Vagina (tissue), 2 donors: ENCODE results near the gene ADAMTS14.

Experiments used
- CTCF ChIP-seq, 3 experiments: fragments of 450-650 bp in 2 of 3; fragments of 200-600 bp in 1 of 3; sonication (generic) in 1 of 3; IDR thresholded peaks; one replicate each; pipeline ENCODE4 v1.5.1; 2017 to 2019; ENCODE audit warnings: antibody characterized with exemption in 3 of 3, mild to moderate bottlenecking in 2 of 3, moderate library complexity in 2 of 3
- POLR2A ChIP-seq, 2 donors: fragments of 450-650 bp; IDR thresholded peaks; one replicate each; pipeline ENCODE4 v1.6.1; 2017; ENCODE audit warnings: antibody characterized with exemption in 2 of 2, mild to moderate bottlenecking in 2 of 2, moderate library complexity in 2 of 2

DNA sequence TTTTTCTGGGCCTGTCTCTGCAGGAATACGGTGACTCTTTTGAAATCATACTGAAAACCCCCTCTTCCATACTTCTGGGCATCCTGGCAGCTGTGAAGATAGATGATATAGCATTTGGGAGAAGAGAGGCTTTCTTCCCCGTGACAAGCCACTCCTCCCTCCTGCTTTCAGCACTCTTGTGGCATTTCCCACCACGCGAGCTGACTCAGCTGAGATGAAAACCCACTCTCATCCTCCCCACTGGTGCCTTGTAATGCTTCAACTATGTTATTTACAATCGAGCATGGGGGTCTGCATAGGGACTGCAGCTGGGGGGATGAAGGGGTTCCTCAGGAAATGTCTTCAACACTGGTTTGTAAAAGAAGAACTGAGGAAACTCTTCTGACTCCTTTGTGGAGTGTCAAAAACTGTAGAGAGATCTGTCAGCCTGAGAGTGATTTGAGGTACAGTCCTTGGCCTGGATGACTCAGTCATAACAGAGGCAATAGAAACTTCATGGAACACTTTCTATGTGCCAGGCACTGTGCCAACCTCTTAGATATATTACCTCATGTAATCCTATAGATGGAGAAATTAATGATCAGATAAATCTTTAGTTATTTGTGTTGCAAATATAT is 114.6 kb downstream of the ADAMTS14 start:
- TF ChIP-seq POLR2A (IDR thresholded peaks at IDR 0.05), result no peak
- no peak for TF ChIP-seq CTCF (IDR thresholded peaks at IDR 0.05)
